Activated T-cell treated with anti-CD3 and anti-CD28 coated beads, Interleukin-2, amount 50 U/mL, for 72 hours (primary cell): ENCODE data around the gene OR2T35. TPM values are rescaled to one million over a fixed set of nuclear protein-coding genes. Genes with fewer than 3 reads are reported as not detected.
"Not testable (repeated sequence)": the region's sequence is repeated elsewhere in the genome, so short reads cannot be mapped to it uniquely, and the experiment has no call there.

Experiments
- ATAC-seq, 2 donors: fragments of 150-1000 bp; cut with Tn5 transposase; replicated peaks in 1 of 2; 2 replicates each; pipeline ENCODE4 v1.10.0; 2021; ENCODE audit warnings: moderate library complexity in 2 of 2, mild to moderate bottlenecking in 1 of 2
- DNase-seq, 2 donors: peaks; one replicate each; pipeline ENCODE4 v3.0.0; 2021 to 2022; ENCODE audit warnings: mixed read lengths in 1 of 2
- H3K27ac Mint-ChIP-seq: one replicate; pipeline ENCODE4 v1.8.0; 2022; ENCODE audit warnings: mild to moderate bottlenecking, moderate library complexity, mixed read lengths
- H3K27me3 Mint-ChIP-seq: one replicate; pipeline ENCODE4 v1.8.0; 2022; ENCODE audit warnings: low read depth, mixed read lengths
- H3K36me3 Mint-ChIP-seq, 2 donors: one replicate each; pipeline ENCODE4 v1.8.0; 2022; ENCODE audit warnings: mixed read lengths in 2 of 2, mild to moderate bottlenecking in 1 of 2; ENCODE audit not compliant: insufficient read depth in 2 of 2
- H3K4me1 Mint-ChIP-seq: one replicate; pipeline ENCODE4 v1.8.0; 2022; ENCODE audit warnings: low read depth, mixed read lengths
- H3K4me3 Mint-ChIP-seq, 2 donors: one replicate each; pipeline ENCODE4 v1.8.0; 2022; ENCODE audit warnings: mild to moderate bottlenecking in 2 of 2, mixed read lengths in 2 of 2, moderate library complexity in 2 of 2
- H3K9me3 Mint-ChIP-seq, 2 donors: one replicate each; pipeline ENCODE4 v1.8.0; 2022; ENCODE audit warnings: mixed read lengths in 2 of 2
- total RNA-seq, 2 donors: library from RNA; stranded (reverse); gene quantifications; one replicate each; pipeline ENCODE4 v1.2.3, GENCODE V29; 2022

The OR2T35 gene
- total RNA-seq, 2 donors from 2014 or later = not detected

- not testable (repeated sequence) for H3K36me3 Mint-ChIP-seq, H3K4me3 Mint-ChIP-seq, ATAC-seq, H3K27ac Mint-ChIP-seq, H3K4me1 Mint-ChIP-seq, H3K9me3 Mint-ChIP-seq, DNase-seq, H3K27me3 Mint-ChIP-seq
Measured at GRCh38 chr1:248640906-248641305, 4.2 kb downstream of the OR2T35 start.

DNA sequence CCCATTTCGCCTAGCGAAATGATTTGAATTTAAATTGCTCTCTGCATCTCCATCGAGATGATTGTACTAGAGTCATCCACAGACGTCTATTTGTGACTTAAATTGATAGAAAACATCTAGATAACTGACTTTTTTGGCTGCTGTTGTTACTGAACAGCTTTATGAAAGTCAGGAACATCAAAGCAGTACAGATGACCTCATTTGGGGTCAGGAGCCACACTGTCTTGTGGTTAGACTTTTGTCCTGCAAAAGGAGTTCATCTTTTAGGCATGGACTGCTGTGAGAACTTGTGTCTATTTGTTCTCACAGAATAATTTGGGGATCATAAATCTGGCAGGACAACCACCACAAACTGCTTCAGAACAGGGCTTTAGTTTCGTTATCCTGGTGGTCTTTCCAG lies 5.4 kb downstream of the OR2T35 start:
- not testable (repeated sequence) for H3K9me3 Mint-ChIP-seq, H3K4me1 Mint-ChIP-seq, H3K4me3 Mint-ChIP-seq, H3K27me3 Mint-ChIP-seq, H3K36me3 Mint-ChIP-seq, DNase-seq, H3K27ac Mint-ChIP-seq
- ATAC-seq = peak; percentile 39 to 47

DNA sequence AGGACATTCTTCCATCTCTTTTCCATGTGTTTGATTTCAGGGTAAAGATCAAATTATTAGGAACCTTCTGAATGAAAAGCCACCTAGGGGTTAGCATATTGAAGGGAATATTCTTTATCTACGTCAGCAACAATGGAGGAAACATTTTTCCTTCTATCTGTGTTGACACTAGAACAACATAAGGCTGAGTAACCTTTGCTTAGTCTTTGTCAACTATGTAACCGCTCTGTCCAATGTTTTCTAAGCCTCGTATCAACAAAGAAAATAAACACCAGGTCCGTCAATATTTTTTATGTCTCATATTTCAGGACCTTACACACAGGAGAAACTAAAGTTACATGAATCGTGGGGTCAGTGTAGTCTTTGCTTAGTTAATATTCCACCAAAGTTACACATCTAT lies 8.5 kb downstream of the OR2T35 start:
- H3K36me3 Mint-ChIP-seq, H3K27me3 Mint-ChIP-seq, H3K4me3 Mint-ChIP-seq, DNase-seq, H3K27ac Mint-ChIP-seq, H3K4me1 Mint-ChIP-seq, ATAC-seq, H3K9me3 Mint-ChIP-seq: not testable (repeated sequence)

- not testable (repeated sequence) for H3K27ac Mint-ChIP-seq, ATAC-seq, H3K9me3 Mint-ChIP-seq, H3K36me3 Mint-ChIP-seq, DNase-seq, H3K4me3 Mint-ChIP-seq, H3K27me3 Mint-ChIP-seq, H3K4me1 Mint-ChIP-seq
Measured at GRCh38 chr1:248634991-248635390, 10.1 kb downstream of the OR2T35 start, which contains the start of gene OR2T11. OR2T11 (minus strand) TSS chr1:248635091; CDS start chr1:248627128, 7,963 bp downstream.

GRCh38 chr1:248631354-248632008 lies 13.6 kb downstream of the OR2T35 start:
- ATAC-seq (peak in 1 of 2 donors; percentile 53), DNase-seq (no peak)
- Mint-ChIP-seq H3K4me3 (no peak overlapping the region), H3K27me3 (no peaks in the 10 kb centered on the region), H3K9me3 (no peaks in the 10 kb centered on the region), H3K4me1 (no peaks in the 10 kb centered on the region), H3K36me3 (no peaks in the 10 kb centered on the region), H3K27ac (no peak overlapping the region)

DNA sequence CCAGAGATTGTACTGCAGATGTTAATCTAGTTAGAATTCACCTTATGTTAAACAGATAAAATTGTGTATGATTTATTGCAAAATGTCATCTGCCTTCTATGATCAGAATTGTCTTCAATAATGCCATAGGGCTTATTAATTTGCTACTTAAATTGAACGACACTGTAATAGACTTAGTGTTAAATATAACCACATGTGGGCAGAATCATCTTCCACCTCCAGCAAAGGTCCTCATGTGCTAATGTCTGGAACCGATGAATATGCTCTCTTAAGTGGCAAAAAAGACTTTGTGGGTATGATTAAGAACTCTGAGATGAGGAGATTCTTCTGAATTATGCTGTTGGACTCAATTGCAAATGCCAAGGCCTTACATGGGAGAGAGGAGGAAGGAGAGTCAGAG lies 14.5 kb downstream of the OR2T35 start:
- H3K4me3 Mint-ChIP-seq = no peak overlapping the region
- DNase-seq (no peak), ATAC-seq (no peak)
- no peaks in the 10 kb centered on the region for H3K36me3 Mint-ChIP-seq
- no peaks in the 10 kb centered on the region for H3K27me3 Mint-ChIP-seq
- no peaks in the 10 kb centered on the region for H3K9me3 Mint-ChIP-seq
- no peaks in the 10 kb centered on the region for H3K4me1 Mint-ChIP-seq
- H3K27ac Mint-ChIP-seq = no peak overlapping the region

DNA sequence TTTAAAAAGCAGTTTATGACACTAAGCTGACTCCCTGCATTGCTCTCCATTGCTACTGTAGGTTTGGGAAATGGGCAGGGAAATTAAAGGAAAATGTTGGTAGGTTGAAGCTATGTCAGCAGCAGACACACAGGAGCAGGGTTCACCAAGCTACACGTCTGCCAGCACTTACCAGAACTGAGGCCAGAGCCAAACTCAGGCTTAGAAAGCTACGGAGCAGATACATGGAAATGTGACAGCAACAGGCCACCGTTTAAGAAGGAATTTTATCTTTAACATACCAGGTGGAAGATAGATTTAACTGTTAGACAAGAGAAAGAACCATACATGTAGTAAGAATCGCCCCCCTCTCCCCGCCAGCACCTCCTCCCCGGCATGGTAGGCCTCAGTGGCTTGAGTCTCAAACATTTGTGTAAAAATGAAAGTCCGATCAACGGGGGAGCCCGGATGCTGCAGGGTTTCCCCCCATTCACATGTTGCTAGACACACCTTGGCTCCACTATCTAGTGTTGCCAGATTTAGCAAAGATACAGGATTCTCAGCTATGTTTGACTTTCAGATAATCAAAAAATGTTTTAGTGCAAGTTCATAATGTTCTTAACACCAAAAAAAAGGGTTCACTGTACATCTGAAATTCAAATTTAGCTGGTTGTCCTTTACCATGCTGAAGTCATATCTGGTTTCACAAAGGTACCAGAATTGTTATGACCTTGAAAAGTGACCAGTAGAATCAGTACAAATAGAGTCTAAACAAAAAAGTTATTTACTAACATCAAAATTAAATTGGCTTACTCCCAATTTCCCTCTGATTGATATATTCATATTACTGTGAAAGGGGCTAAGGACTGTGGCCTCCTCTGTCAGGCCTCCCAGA lies 16.9 kb downstream of the OR2T35 start:
- DNase-seq (no peak), ATAC-seq (no peak)
- H3K4me1 Mint-ChIP-seq = no peaks in the 10 kb centered on the region
- H3K36me3 Mint-ChIP-seq = no peaks in the 10 kb centered on the region
- H3K27ac Mint-ChIP-seq = no peak overlapping the region
- H3K4me3 Mint-ChIP-seq = no peak overlapping the region
- no peaks in the 10 kb centered on the region for H3K27me3 Mint-ChIP-seq
- H3K9me3 Mint-ChIP-seq = no peaks in the 10 kb centered on the region

DNA sequence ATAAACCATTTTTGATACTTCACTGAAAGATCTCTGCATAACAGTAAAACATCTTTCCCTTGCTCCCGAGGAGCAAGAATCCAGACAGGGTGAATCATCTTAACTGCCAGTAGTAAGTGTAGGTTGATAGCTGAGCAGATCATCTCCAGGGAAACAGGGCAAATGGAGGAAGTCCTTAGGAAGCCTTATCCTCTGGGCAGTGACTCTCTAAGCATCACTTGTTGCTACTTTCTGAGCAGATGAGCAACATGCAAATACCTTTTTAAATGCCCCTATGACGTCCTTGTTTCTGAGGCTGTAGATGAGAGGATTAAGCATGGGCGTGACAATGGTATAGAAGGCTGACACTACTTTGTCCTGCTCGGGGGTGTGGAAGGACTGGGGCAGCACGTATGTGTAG lies 19.1 kb downstream of the OR2T35 start:
- Mint-ChIP-seq H3K27ac (no peak overlapping the region), H3K36me3 (no peaks in the 10 kb centered on the region), H3K4me3 (no peak overlapping the region), H3K4me1 (no peaks in the 10 kb centered on the region), H3K9me3 (no peaks in the 10 kb centered on the region), H3K27me3 (no peaks in the 10 kb centered on the region)
- ATAC-seq = no peak
- no peak for DNase-seq

GRCh38 chr1:248625166-248625565 lies 19.9 kb downstream of the OR2T35 start:
- DNase-seq = no peak
- H3K27ac Mint-ChIP-seq = no peak overlapping the region
- H3K4me1 Mint-ChIP-seq = no peaks in the 10 kb centered on the region
- H3K9me3 Mint-ChIP-seq = no peaks in the 10 kb centered on the region
- no peaks in the 10 kb centered on the region for H3K36me3 Mint-ChIP-seq
- no peaks in the 10 kb centered on the region for H3K27me3 Mint-ChIP-seq
- ATAC-seq = no peak
- no peak overlapping the region for H3K4me3 Mint-ChIP-seq

GRCh38 chr1:248622570-248623001 lies 22.5 kb downstream of the OR2T35 start:
- Mint-ChIP-seq H3K4me1 (no peaks in the 10 kb centered on the region), H3K9me3 (no peaks in the 10 kb centered on the region), H3K27me3 (no peaks in the 10 kb centered on the region), H3K27ac (no peak overlapping the region), H3K36me3 (no peaks in the 10 kb centered on the region), H3K4me3 (no peak overlapping the region)
- peak; percentile 67 to 70 for ATAC-seq
- no peak for DNase-seq

GRCh38 chr1:248621770-248622169 lies 23.3 kb downstream of the OR2T35 start:
- Mint-ChIP-seq H3K27ac (no peak overlapping the region), H3K4me3 (no peak overlapping the region), H3K9me3 (no peaks in the 10 kb centered on the region), H3K27me3 (no peaks in the 10 kb centered on the region), H3K36me3 (no peaks in the 10 kb centered on the region), H3K4me1 (no peaks in the 10 kb centered on the region)
- no peak for ATAC-seq
- DNase-seq = no peak

DNA sequence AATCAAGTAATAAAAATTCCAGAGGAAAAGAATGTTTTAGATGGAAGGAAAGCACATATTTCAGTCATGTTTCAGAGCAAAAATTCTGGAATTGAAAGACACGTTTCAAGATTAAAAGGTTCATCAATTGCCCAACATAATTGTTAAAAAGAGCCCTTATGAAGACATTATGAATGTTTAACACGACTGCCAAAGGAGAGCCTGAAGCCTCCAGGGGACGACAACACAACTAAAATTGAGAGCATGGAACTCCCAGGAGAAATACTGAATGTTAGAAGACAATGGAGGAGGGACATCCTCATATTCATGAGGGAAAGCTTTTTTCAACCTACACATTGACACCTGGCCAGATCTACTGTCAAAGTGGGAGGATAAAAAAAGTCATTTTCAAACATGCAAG lies 26.2 kb downstream of the OR2T35 start:
- Mint-ChIP-seq H3K27ac (no peak overlapping the region), H3K27me3 (no peaks in the 10 kb centered on the region)
- DNase-seq = peak; percentile 39 to 60

DNA sequence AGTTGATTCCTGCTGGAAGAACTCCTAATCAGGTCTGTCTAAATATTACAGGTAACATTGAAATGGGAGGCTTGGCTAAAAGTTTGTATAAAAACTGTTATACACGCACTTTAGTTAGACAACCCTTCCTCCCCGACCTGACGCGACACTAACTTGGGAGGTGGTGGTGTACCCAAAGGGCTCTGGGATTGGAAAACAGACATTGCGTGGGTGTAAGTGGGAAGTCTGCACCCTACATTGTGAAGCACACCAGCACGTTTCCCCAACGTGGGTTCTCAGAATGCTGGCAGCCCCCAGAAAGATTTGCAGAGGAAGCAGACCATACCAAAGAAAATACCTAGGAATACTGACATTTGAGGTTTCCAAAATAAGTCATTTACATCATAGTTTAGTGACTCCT lies 27.0 kb downstream of the OR2T35 start:
- H3K27ac Mint-ChIP-seq = no peak overlapping the region
- H3K4me3 Mint-ChIP-seq = no peak overlapping the region
- no peak for DNase-seq
- peaks cover 17% of the 10 kb centered on the region for H3K4me1 Mint-ChIP-seq
- peaks cover 0 to 2% of the 10 kb centered on the region in 2 donors for H3K36me3 Mint-ChIP-seq
- no peak for ATAC-seq
- no peaks in the 10 kb centered on the region for H3K27me3 Mint-ChIP-seq
- H3K9me3 Mint-ChIP-seq = no peaks in the 10 kb centered on the region

More for the DNA sequence above, 26.2 kb downstream of the OR2T35 start:
- H3K4me3 Mint-ChIP-seq = no peak overlapping the region
- no peaks in the 10 kb centered on the region for H3K9me3 Mint-ChIP-seq
- ATAC-seq = peak in 1 of 2 donors; percentile 53
- peaks cover 9% of the 10 kb centered on the region for H3K4me1 Mint-ChIP-seq
- H3K36me3 Mint-ChIP-seq = no peaks in the 10 kb centered on the region
